Stimulated activated CD4-positive, alpha-beta T cell treated with anti-CD3 and anti-CD28 coated beads, Interleukin-15, amount 100 ng/mL, for 48 hours (primary cell): ENCODE measurements around the gene ACSM6.
"Not testable (repeated sequence)": the region's sequence is repeated elsewhere in the genome, so short reads cannot be mapped to it uniquely, and the experiment has no call there.

ENCODE experiments used
- DNase-seq, 2 donors: peaks; one replicate each; pipeline ENCODE4 v3.0.0-alpha.2; 2020; ENCODE audit warnings: low read depth in 2 of 2

Gene ACSM6

DNA sequence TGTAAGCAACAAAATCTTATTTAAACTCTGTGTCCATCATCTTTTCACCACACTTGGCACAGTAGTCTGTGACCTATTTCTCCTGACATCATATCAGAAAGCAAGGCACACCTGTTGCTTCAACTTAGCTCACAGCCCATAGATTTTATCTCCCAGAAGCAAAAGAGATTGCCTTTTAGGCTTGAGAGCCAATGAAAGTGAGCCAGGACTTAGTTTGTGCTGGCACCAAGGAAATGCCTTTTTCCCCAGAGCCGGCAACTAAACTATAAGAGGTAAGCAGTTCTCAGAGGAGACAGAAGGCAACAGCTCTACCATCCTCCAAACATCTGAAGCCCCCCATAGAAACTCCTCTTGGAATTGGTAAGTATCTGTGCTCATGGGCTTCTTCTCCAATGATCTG, at the start of gene ACSM6:
TSS of gene ACSM6 (plus strand) at position 295 of the 400 bp plus-strand sequence. CDS start 248 bp downstream, outside the sequence.
- no peak for DNase-seq

GRCh38 chr10:95168694-95169093, 25.3 kb upstream of the ACSM6 start:
- DNase-seq, result no peak

- no peak for DNase-seq
Measured at GRCh38 chr10:95169522-95169921, 24.5 kb upstream of the ACSM6 start.

GRCh38 chr10:95170790-95171189, 23.2 kb upstream of the ACSM6 start:
- no peak for DNase-seq

GRCh38 chr10:95171336-95171735, 22.7 kb upstream of the ACSM6 start:
- no peak for DNase-seq

GRCh38 chr10:95172851-95173250, 21.2 kb upstream of the ACSM6 start:
- DNase-seq, result no peak

GRCh38 chr10:95176101-95176500, 17.9 kb upstream of the ACSM6 start:
- DNase-seq, result no peak

GRCh38 chr10:95177429-95177828, 16.6 kb upstream of the ACSM6 start:
- DNase-seq, result no peak

DNA sequence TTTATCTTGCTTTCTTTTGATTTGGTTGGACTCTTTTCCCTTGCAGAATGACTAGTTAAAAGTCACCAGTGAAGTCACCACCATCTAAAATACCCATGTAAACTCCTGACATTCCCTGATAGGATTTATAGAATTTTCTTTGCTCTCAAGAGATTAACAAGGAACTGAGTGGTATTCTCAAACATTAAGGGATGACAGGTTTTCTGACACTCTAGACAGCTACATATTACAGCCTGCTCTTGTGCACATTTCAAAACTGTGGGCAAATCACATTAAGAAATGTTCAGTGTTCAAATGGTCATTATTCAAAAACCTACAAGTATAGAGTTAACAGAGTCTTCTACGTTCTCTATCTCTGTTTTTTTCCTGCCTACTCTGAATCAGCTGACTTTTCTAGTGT, 15.8 kb upstream of the ACSM6 start:
- no peak for DNase-seq

DNA sequence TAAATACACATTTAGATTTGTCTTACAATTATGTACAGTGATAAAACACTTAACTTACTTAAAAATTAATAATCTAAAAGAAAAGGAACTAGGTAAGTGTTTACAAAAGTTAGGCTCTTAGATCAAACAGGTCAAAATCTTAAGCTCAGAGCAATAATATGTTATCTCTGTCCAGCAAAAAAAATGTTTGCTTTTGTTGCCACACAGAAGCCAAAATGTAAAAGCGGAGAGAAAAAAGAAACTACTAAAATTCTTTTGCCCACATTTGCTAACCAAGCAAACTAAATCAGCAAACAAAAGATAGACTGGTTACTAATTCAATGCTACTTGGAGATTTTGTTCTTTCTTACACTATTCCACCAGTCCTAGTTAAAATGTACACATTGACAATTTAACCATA, 15.2 kb upstream of the ACSM6 start:
- DNase-seq, result no peak

GRCh38 chr10:95181726-95182125, 12.3 kb upstream of the ACSM6 start:
- DNase-seq, result no peak

DNA sequence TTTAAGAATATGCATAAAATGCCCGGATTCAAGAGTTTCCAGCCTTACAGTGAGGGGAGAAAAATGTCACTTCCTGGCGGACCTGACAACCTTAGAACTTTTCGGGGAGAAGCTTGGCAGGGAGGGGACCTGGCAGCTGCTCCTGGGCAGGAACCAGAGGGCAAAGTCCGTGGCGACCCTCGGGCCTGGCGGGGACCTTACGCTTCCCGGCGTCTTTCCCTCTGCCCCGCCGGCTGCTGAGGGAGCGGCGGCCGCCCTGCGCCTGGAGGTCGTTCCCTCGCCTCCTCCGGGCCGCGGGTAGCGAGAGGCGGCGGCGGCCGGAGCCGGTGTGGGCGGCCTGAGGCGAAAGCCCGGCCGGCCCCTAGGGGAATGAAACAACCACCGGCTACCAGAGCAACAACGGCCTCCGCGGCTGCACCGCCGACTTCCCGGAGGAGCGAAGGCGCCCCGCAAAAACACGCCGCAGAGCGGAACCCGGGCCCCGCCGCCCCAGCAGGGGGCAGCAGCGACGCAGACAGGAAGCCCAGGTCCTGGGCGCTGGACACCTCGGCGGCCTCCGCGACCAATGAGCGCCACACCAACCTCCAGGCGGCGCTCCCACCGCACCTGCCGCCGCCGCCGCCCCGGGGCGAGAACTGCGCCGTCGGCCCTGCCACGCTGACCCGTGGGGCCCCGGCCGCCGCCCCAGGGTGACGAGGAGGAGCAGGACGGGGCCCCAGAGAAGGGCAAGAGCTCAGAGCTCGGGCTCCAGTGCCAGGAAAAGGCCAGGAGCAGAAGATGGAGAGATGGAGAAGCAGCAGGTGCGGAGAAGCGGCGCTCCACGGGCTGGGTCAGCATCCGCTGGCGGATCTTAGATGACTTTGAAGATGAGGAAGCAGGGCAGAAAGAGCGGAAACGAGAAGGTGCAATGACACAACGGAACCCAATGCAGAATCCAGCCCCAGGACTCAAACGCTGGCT, 10.5 kb upstream of the ACSM6 start:
- DNase-seq, result peak; percentile 50 to 72

DNA sequence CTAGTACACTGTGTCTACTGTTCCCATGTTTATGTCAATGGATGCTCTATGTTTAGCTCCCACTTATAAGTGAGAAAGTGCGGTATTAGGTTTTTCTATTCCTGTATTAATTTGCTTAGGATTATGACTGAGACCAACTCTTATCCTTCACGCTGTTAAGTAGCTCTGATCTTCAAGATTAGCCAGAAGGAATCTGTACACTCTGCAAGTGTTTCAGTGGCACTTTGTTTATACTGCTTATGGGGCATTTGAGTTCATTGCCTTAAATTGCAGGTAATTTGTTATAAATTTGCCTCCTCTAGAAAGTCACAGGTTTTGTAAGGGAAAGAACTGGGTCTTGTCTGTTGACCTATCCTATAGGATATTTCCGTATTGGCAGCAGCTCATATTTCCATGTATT, 6.4 kb upstream of the ACSM6 start:
- DNase-seq, result no peak

DNA sequence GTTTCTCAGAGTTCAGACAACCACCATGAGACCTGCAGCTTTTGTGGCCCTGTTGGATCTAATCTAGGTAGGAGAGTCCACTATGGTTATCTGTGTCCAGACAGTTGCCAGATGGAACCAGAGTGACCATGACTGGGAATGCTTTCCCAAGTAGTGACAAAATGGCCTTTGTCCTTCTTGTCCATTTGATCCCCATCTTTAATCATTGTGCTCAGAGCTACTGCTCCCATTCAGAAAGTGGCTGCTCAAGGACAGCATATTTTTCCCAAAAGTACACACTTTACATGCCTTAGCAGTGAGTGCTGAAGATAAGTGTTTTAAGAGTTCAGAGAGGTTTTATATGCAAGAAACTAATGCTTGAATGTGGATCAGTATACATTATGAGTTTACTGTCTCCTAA, 5.4 kb upstream of the ACSM6 start:
- DNase-seq, result no peak

DNA sequence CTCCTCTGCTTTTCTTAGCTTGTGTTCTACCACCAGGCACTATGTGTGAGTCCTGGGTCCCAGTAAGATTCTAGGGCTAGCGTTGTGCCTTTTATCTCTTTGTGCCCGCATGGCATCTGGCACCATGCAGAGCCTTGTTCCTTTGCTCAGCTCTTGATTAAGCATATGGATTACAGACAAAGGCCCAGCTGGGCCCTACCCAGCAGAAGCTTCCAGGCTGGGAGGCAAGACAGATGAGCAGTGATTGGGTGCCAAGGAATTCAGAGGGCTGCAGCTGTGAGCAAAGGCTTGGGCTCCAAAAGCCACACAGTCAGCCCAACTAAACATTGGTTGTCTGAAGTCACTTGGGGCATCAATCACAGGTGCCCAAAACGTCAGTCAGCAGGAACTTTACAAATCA, 2.0 kb downstream of the ACSM6 start:
- DNase-seq, result no peak

GRCh38 chr10:95201736-95202135, 7.7 kb downstream of the ACSM6 start:
- DNase-seq, result no peak

DNA sequence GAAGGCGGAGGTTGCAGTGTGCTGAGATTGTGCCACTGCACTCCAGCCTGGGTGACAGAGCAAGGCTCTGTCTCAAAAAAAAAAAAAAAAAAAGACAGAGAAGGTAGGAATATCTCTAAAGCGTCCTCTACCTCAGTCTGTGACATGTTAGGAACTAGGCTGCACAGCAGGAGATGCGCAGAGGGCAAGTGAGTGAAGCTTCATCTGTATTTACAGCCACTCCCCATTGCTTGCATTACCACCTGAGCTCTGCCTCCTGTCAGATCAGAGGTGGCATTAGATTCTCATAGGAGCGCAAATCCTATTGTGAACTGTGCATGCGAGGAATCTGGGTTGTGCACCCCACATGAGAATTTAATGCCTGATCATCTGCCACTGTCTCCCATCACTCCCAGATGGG, 8.8 kb downstream of the ACSM6 start:
- DNase-seq, result not testable (repeated sequence)

DNA sequence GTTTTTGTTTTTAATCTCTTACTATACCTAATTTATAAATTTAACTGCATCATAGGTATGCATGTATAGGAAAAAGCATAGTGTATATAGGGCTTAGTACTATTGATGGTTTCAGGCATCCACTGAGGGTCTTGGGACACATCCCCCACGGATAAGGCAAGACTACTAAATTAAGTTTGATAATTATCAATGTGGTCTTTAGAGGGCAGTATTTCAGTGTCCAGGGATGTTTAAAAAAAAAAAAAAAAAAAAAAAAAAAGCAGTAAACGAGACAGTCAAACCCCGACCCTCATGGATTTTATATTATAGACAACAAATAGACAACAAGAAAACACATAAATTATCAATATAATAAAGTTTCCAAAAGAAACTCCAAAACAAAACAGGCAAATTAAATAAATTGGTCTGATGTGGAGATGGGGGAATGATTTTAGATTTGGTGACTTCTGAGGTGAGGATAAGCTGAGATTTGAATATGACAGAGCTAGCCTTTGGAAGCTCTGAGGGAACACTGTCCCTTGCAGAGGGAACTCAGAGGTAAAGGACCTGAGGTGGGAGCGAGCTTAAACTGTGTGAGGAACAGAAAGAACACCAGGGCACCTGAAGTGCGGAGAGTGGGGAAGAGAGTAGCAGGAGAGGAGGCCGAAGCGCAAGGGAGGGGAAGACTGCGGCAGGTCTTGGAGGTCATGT, 14.8 kb downstream of the ACSM6 start:
- DNase-seq, result no peak

- no peak for DNase-seq
Measured at GRCh38 chr10:95209509-95210127, 15.6 kb downstream of the ACSM6 start.

DNA sequence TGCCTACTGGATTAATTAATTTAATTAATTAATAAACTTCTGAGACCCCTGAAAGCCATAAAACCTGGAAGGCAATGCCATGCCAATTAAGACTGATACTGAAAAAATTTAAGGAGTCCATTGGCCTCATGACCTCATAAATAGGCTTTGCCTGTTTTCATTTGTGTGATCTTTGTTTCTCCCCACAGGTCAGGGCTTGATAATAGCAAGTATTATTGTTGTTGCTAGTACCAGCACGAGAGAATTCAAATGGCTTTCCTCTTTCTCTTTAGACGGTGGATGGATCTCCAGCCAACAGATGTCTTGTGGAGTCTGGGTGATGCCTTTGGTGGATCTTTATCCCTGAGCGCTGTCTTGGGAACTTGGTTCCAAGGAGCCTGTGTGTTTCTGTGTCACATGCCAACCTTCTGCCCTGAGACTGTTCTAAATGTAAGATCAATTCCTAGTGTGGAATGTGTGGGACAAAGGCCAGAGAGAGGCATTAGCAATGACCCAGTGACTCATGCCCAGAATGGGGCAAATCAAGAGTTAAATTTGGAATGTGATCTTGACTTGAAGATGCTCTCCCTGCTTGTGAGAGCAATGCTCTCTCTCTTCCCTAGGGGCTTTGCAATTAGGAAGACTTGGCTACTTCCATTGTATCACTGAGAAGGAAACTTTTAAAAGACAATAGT, 17.7 kb downstream of the ACSM6 start:
- DNase-seq, result no peak

DNA sequence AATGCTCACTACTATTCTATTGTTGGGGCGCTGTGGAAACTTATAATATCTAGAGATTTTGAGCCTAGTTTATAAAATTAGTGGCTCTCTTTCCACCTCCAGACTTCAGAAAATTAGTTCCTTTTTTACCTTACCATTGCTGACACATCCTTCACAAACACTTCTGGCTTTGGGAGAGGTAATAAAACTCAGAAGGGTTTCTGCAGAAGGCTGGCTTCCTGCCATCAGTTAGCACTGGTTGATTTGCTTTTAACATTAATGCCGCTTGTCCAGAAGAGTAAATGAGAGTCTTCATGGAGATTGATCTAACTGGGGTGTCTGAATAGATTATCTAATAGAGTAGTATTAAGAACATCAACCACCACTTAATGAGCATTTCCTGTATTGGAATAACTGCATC, 20.3 kb downstream of the ACSM6 start:
- no peak for DNase-seq

- DNase-seq, result no peak
Measured at GRCh38 chr10:95214793-95215192, 20.8 kb downstream of the ACSM6 start.
